ENCODE data around the gene AR.

DNA sequence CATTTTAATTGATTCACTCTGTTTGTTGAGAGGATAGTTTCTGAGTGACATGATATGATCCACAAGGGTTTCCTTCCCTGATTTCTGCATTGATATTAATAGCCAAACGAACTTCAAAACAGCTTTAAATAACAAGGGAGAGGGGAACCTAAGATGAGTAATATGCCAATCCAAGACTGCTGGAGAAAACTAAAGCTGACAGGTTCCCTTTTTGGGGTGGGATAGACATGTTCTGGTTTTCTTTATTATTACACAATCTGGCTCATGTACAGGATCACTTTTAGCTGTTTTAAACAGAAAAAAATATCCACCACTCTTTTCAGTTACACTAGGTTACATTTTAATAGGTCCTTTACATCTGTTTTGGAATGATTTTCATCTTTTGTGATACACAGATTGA, 182.2 kb downstream of the AR start:
- TF ChIP-seq, protein P1, sequence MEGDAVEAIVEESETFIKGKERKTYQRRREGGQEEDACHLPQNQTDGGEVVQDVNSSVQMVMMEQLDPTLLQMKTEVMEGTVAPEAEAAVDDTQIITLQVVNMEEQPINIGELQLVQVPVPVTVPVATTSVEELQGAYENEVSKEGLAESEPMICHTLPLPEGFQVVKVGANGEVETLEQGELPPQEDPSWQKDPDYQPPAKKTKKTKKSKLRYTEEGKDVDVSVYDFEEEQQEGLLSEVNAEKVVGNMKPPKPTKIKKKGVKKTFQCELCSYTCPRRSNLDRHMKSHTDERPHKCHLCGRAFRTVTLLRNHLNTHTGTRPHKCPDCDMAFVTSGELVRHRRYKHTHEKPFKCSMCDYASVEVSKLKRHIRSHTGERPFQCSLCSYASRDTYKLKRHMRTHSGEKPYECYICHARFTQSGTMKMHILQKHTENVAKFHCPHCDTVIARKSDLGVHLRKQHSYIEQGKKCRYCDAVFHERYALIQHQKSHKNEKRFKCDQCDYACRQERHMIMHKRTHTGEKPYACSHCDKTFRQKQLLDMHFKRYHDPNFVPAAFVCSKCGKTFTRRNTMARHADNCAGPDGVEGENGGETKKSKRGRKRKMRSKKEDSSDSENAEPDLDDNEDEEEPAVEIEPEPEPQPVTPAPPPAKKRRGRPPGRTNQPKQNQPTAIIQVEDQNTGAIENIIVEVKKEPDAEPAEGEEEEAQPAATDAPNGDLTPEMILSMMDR (IDR thresholded peaks at IDR 0.05; ENCODE audit: insufficient read depth, low read depth, low read length): no peak
- no peak for TF ChIP-seq EZH2 (IDR thresholded peaks at IDR 0.05; ENCODE audit: insufficient read depth, low read length)
